Peyer's patch (tissue), 4 donors: ENCODE measurements around the gene MPZL3.

ENCODE experiments used
- POLR2A ChIP-seq, 2 donors: fragments of 450-650 bp; IDR thresholded peaks; one replicate each; pipeline ENCODE4 v1.5.1; 2017; ENCODE audit warnings: antibody characterized with exemption in 2 of 2, mild to moderate bottlenecking in 2 of 2, moderate library complexity in 2 of 2
- TF ChIP-seq, protein P1 (sequence below), 6 experiments: fragments of 450-650 bp in 4 of 6; fragments of 200-600 bp in 2 of 6; sonication (generic) in 1 of 6; IDR thresholded peaks; one replicate each; pipeline ENCODE4 v1.5.1; 2017 to 2019; ENCODE audit warnings: antibody characterized with exemption in 6 of 6, mild to moderate bottlenecking in 3 of 6, moderate library complexity in 1 of 6

DNA sequence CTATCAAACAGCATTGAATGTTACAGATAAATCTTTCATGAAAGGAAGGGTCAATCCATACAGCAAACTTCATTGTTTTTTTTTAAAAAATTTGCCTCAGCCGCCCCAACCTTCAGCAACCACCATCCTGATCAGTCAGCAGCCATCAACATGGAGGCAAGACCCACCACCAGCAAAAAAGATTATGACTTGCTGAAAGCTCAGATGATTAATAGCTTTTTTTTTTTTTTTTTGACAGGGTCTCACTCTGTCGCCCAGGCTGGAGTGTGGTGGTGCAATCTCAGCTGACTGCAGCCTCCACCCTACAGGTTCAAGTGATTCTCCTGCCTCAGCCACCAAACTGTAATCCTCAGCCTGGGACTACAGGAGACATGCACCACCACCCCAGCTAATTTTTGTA, 34.4 kb upstream of the MPZL3 start:
- TF ChIP-seq POLR2A (IDR thresholded peaks at IDR 0.05), result no peak
- TF ChIP-seq, protein P1, sequence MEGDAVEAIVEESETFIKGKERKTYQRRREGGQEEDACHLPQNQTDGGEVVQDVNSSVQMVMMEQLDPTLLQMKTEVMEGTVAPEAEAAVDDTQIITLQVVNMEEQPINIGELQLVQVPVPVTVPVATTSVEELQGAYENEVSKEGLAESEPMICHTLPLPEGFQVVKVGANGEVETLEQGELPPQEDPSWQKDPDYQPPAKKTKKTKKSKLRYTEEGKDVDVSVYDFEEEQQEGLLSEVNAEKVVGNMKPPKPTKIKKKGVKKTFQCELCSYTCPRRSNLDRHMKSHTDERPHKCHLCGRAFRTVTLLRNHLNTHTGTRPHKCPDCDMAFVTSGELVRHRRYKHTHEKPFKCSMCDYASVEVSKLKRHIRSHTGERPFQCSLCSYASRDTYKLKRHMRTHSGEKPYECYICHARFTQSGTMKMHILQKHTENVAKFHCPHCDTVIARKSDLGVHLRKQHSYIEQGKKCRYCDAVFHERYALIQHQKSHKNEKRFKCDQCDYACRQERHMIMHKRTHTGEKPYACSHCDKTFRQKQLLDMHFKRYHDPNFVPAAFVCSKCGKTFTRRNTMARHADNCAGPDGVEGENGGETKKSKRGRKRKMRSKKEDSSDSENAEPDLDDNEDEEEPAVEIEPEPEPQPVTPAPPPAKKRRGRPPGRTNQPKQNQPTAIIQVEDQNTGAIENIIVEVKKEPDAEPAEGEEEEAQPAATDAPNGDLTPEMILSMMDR (IDR thresholded peaks at IDR 0.05), result no peak
